Islet precursor cell (in vitro differentiated cells): ENCODE data around the gene TSC22D1.
"Not testable (repeated sequence)": the region's sequence is repeated elsewhere in the genome, so short reads cannot be mapped to it uniquely, and the experiment has no call there.

Experiments
- DNase-seq: peaks from one replicate; pipeline ENCODE4 v3.0.0-alpha.2; 2018

The TSC22D1 gene

DNA sequence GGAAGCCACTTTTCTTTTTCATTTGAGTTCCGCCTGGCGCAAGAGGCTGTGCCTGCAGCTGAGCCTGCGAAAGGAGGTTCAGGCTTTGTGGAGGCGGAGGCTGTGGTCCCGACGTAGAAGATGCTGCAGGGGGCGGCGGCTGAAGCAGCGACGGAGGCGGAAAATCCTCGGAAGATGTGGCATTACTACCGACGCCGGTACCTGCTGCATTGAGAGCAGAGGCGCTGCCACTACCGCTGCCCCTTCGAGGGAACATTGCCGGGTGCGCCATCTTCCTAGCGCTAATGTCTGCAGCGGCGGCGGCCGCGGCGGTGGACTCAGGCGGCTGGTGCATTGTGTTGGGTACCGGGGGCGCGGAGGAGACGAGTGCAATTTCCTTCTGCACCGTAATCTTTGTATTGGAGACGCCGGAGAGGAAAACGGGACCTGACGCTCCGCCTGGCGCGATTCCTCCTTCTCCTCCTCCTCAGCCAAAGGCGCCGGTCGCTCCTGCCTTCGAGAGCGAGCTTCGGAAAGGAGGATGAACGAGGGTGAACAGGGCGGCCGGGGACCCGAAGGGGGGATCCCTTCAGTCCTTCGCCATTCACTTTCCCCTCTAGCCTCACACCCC is at the start of gene TSC22D1:
Gene TSC22D1 (minus strand): TSS at position 590 of the 610 bp plus-strand sequence. CDS start 256 bp downstream, at position 334.
- DNase-seq = peak; percentile 70

DNA sequence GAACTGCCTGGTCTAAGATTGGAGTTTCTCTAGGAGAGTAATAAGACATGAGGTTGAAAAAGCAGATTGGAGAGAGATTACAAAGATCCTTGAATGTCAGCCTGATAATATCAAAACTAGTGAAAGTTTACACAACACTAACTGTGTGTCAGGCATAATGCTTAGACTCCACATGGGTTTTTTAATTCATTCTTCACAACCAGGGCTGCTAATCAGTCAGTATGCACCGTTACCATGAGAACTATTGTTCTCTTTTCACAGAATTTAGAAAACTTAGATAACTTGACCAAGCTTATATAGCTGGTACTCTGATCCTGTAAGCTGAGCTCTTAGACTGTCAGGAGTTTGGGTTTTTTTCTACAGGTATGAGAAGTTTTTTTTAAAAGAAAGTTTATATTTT is 46.6 kb upstream of the TSC22D1 start:
- no peak for DNase-seq

DNA sequence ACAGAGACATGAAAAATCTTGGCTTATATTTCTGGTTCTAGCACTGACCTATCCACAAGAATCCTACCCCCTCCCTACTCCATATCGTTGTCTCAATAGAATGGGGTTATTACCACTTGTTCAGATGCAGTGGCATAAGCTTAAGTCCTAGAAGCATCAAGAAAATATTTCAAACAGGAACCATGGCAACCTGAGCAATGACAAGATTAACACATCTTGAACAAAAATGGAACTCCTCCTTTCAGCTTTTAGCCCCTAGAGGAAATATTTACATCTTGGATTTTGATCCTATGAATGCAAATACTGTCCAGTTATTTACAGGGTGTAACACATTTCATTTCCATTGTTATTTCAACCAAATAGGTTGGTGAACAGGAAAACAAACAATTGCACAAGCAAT is 46.1 kb upstream of the TSC22D1 start:
- no peak for DNase-seq

DNA sequence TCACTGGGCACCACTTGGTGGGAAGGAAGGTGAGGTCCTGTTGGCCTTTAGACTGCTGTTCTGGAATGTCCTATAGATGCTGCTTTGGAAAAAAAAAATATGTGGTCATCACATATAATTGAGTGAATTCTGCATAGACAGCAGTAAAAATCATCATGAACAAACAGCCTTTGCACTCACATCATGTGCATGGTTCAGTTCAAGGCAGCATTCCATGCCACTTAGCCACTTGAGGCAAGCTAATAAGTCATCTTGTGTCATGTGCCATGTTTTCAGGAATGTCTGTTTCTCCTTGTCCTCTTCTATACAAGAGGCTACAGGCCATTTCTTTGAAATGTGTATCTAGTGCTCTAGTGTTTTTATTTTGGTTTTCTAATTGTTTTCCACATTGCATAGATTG is 43.9 kb upstream of the TSC22D1 start:
- DNase-seq = peak; percentile 61

DNA sequence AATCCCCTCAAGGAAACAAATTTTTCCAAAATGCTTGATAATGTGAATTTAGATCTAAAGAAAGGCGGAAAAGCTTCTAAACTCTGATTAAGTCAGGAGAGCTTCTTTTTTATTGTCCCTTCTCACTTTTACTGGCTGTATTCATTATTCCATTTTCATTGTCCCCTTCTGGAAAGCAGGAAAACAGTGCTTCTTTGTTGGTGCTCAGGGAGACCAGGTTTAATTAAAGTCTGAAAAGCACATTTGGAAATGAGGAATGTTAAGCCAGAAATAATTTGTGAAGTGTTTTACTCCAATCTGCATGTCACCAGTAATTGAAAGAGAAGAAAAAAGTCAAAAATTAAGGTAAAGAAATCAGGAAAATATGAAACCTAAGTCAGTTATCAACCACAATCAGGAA is 43.5 kb upstream of the TSC22D1 start:
- no peak for DNase-seq

DNA sequence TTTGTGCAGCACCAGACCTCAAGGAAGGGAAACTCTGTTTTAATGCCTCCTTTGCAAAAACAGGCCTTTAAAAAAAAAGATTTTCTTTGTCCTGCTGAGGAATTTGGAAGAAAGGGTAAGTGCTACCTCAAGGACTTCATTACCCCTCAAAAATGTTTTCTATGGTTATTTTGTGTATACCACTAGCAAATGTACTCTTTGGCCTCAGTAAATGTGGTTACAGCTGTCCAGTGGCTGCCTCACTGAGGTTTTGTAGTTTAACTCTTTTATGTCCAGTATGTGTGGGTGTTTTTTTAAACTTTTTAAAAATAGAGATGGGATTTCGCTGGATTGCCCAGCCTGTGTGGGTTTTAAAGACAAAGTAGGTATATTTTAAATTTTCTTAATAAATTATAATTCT is 42.2 kb upstream of the TSC22D1 start:
- DNase-seq = no peak

DNA sequence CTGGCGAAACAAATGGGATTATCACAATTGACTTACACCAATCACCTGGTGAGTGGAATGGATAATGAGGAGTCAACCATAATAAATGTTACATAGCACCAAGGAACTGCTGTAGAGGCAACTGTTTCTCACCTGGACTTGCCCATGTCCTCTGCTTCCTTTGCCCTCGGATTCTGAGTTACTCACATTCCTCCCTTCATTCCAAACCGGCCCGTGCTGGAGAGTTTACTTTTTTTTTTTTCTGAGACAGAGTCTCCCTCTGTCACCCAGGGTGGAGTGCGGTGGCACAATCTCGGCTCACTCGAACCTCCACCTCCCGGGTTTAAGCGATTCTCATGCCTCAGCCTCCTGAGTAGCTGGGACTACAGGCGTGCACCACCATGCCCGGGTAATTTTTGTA is 41.5 kb upstream of the TSC22D1 start:
- peak; percentile 57 for DNase-seq

DNA sequence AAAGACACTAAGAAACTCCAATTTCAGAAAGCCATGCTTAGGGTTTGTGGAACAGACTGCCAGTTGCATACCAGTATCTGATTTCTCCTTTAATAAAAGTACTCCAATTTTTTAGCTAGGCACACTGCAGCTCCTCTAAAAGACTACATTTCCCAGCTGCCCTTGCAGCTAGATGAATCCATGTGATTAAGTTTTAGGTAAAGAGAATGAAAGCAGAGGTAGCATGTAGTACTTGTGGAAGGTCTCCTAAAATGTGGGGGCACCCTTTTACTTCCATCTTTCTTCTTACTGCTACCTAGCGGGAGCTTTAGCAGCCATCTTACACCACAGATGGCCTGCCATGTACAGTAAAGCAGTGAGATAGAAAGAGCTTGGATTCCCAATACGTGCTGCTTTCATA is 33.0 kb upstream of the TSC22D1 start:
- no peak for DNase-seq

DNA sequence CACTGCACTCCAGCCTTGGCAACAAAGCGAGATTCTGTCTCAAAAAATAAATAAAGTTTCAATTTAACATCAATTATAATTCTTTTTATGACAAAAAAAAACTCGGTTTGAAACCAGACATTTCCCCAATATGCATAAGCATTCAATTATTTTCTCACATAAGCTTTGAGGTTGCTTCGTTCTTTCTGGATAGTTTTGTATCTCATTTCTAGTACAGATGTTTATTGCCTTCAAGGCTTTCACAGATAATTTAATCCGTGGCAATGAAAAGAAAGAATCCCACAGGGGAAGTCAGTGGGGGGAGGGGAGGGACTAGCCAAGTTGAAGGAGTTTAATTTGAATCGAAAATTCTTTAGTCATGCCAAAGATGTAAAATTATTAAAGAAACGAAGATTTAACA is 29.6 kb upstream of the TSC22D1 start:
- no peak for DNase-seq

DNA sequence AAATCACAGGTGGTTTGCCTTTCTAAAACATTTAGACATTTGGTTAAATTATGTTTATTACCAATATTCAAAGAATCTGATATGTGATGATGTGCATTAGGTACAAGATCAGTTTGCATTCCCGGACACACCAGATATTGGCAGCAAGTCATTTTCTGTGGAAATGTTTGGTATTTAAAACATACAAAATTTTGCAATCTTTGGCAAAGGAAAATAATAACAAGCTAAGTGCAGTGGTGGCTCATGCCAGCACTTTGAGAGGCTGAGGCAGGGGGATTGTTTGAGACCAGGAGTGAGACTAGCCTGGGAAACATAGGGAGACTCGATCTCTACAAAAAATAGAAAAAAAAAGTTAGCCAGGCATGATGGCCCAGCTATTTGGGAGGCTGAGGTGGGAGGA is 29.1 kb upstream of the TSC22D1 start:
- DNase-seq = no peak

DNA sequence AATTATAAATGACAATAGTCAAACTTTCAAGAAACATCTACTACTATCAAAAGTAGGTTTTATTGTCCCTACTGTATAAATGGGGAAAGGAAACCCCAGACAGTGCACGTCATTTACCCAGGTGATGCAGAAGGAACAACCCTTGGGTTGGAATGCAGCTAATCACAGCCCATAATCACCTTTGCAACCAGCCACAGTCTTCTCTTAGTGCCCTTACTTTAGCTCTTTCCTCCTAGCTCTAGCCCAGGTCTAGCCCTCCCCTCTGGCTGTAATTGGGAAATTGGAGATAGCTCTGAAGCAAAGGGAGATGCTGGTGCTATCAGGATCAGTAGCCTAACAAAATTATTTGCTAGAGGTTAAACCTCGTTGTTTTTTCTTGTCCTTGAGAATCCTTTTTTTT is 25.5 kb upstream of the TSC22D1 start:
- peak; percentile 62 for DNase-seq

DNA sequence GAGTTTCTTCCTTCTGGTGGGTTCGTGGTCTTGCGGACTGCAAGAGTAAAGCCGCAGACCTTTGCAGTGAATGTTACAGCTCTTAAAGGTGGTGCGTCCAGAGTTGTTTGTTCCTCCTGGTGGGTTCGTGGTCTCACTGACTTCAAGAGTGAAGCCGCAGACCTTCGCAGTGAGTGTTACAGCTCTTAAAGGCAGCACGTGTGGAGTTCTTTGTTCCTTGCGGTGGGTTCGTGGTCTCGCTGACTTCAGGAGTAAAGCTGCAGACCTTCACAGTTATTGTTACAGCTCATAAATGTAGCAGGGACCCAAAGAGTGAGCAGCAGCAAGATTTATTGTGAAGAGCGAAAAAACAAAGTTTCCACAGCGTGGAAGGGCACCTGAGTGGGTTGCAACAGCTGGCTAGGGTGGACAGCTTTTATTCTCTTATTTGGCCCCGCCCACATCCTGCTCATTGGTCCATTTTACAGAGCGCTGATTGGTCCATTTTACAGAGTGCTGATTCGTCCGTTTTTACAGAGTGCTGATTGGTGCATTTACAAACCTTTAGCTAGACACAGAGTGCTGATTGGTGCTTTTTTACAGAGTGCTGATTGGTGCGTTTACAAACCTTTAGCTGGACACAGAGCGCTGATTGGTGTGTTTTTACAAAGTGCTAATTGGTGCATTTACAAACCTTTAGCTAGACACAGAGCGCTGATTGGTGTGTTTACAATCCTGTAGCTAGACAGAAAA is 17.9 kb upstream of the TSC22D1 start:
- DNase-seq = not testable (repeated sequence)

DNA sequence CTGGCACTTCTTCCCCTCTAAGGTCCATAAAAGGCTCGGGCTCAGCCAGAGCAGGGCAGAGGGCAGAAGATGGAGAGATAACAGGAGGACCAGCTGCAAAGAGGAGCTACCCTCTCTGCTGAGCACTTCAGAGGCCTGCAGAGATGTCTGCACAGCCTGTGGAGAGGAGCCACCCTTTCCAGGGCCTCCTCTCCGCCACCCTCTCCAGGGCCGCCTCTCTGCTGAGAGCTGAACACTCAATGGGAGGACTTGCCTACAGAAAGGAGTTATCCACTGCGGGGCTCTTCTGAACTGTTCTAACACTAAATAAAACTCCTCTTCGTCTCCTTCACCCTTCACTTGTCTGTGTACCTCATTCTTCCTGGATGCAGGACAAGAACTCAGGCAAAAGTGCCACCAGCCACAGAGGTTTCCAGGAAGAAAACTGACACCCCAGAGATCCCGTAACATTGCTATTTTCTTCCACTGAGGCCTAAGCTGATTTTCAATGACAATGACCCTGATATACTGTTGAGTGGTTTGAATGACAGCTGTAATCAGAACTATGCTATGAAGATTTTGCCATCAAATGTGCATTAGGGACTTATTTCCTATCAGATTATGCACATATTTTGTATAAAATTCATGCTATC is 16.2 kb upstream of the TSC22D1 start:
- no peak for DNase-seq

DNA sequence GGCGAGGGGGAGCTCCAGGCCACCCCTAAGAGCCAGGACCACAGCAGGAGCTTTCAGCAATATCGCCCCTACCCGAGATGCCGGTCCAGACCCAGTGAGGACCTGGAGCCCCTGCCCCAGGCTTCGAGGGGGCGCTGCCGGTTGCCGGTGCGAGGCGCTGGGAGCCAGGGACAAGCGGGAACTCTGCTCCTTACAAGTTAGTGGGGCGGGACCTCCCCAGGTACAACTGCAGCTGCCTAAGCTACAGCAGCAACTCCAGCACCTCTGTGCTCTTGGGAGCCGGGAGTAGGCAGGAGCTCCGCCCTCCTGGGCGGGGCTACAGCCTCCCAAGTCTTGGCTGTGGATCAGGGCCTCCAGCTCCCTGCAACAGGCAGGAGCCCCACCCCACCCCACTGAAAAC is 15.2 kb upstream of the TSC22D1 start:
- no peak for DNase-seq

DNA sequence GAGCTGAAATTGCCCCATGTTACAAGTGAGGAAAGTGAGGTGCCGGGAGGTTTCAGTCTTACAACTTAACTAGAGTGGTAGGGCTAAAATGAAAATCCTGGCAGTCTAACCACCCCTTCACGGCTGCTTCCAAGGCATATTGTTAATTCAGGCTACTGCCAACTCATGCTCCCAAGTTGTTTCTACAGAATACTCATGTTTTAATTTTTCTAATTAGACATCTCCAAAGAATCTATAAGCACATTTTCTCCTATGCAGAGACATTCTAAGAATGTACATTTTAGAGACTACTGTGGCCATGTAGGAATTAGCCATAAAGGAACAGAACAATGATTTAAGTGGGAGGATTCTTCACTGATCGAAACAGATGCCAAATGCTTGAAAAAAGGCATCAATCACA is 7.0 kb upstream of the TSC22D1 start:
- DNase-seq = no peak

DNA sequence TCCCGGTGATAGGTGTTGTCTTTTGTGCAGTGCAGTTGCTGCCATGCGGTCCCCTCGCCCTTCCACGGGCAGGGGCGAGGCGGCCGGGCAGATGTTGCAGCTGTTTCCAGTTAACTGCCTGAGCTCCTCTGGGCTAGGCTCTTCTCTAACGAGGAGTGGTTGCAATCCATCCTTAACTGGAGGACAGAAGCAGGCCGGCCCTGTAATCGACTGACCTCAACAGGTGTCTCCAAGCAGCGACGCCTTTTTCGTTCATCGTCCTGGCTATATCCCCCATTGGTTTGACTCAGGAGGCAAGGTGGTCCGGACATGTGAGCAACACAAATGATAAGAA is 1.9 kb upstream of the TSC22D1 start:
- no peak for DNase-seq

DNA sequence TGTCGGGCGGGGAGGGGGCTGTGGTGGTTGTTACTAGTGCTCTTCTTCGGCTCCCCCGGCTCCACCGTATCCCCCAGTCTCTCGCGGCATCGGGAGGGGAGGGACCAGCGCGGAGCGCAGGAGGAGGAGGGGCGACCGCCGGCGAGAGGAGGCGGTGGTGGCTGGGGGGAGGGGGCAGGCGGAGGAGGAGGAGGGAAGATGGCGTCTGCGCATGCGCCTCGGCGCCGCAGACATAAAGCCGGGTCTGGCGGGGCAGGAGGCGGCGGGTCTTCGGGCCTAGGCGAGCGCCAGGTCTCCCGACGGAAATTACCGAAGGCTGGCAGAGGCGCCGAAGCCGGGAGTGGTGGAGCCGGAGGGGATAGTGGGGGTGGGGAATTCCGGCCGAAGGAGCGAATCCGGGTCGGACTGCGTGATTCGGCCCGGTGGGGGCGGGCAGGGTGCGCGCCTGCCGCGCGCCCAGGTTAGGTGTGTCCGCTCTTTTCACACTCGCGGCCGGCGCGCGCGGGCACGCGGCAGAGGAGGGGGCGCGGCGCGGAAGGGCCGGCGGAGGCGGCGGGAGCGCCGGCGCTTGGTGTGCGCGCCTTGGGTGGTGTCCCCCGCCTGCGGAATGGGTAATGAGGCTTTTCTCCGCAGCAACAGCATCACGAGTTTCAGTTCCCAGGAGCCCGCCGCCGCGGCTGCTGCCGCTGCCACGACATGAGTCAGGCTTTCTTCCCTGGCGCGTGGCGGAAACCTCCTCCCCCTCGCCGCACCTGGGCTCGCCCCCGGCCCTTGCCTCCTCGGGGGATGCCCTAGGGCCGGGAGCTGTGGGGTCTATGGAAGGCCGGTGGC is 1.3 kb upstream of the TSC22D1 start:
- DNase-seq = peak; percentile 99

DNA sequence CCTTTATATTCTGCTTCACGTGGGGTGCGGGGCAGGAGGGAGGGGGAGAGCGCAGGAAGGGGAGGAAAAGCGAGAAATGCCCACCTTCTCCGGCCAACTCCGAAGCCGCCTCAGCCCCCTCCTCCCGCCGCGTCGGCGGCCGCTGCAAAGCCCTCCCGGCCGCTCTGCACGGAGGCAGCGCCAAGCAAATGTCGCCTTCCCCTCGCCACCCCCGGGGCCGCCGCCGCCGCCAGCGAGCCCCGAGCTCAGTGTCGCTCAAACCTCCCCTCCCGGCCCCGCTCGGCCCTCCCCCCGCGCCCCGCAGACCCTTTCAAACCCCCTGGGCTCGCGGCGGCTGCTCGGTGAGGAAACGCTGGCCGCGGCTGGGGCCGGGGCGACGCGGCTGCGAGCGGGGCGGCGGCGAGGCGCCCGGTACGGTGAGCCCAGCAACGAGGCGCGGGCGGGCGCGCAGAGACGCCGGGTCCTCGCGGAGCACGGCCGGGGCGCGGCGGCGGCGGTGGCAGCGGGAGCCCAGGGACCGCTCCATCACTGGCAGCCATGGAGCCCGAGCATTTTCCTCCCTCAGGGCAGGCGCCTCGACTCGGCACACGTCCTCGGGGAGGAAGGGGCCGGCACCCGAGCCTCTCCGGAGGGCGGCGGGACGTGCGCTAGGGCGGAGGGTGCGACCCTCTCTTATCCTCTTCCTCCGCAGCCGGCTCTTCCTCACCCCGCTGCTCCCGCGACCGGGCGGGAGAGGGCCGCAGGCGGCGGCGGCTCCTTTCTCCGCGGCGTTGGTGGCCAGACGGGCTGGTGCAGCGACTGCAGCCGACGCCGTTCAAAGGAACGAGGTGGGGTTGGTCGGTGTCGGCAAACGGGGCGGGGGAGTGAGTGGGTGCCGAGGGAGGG is 463 bp upstream of the TSC22D1 start:
- peak; percentile 65 for DNase-seq

DNA sequence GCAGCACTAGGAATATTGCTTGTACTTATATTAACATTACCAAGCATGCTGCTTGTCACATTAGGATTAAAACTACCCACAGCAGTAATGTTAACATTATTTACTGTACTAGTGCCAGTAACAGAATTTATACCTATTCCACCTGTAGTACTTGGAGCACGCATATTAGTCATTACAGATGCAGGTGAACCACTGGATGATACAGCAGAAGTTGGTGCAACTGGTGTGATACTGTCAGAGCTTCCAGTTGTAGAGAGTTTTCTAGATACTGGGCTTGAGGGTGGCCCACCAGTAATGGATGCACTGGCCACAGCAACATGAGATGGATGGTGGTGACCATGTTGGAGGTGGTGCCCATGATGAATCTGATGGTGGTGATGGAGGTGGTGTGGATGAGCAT is 1.1 kb downstream of the TSC22D1 start:
- no peak for DNase-seq

DNA sequence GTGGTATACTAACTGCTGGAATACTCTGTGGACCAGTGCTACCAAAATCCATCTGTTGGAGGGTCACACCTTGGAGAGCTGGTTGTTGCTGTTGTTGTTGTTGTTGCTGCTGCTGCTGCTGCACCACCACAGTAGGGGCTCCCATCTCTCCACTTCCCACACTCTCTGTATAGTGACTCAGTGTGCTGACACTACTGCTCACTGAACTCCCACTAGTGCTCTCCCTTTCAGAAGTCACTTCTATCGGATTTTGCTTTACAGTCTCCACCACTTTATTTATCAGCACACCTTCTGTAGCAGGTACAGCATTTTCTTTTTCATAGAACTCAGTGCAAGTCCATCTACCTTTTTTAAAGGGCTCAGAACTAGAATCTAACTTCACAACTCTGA is 1.7 kb downstream of the TSC22D1 start:
- DNase-seq = no peak

DNA sequence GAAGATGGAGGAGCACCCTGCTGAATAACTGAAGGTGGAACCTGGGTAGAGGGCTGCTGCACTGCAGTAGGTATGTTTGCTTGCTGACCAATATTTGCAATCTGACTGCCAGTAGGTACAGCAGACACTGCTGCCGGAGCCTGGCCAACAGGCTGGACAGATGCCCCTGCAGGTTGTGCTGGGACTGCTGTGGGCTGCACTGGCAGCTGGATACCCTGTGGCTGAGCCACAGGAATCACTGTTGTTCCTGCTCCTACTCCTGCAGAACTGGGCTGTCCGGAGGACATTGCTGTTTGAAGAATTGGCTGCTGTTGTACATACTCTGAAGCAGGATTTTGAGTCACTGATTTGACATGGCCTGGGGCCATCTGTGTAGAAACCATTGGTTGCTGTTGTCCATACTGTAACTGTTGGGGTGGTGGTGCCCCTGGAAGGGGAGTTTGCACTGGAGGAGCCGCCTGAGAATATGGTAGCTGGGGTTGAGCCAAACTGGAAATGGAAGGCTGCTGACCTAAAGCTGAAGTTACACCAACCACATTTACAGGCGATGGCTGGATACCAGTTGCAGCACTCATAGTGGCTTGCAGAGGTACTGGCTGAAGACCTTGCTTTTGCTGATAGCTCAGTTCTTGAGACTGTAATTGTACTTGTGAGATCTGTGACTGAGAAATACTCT is 2.2 kb downstream of the TSC22D1 start:
- DNase-seq = peak; percentile 69

DNA sequence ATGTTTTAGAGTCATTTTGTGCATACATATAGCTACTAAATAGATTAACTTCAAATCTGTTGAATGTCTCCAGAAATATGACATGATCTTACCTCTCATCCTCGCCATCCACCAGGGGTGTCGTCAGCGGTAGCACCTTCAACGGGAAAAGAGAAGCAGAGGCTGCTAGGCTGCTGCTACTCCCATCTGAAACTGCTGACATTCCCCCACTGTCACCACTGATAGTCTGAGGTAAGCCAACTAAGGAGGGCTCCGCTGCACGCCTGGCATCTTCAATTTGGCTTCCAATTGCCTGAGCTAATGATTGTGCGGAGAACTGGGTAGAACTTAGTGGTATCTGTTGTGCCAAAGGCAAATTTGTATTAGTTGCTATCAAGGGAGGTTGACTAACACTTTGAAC is 3.1 kb downstream of the TSC22D1 start:
- no peak for DNase-seq
